GM21390 (cell line): ENCODE data around the gene TEX264.
"Not testable (repeated sequence)": the region's sequence is repeated elsewhere in the genome, so short reads cannot be mapped to it uniquely, and the experiment has no call there.

Experiments used
- ATAC-seq: cut with Tn5 transposase; IDR thresholded peaks from one replicate; pipeline ENCODE4 v1.9.1; 2021; ENCODE audit not compliant: unreplicated experiment

TEX264 gene

DNA sequence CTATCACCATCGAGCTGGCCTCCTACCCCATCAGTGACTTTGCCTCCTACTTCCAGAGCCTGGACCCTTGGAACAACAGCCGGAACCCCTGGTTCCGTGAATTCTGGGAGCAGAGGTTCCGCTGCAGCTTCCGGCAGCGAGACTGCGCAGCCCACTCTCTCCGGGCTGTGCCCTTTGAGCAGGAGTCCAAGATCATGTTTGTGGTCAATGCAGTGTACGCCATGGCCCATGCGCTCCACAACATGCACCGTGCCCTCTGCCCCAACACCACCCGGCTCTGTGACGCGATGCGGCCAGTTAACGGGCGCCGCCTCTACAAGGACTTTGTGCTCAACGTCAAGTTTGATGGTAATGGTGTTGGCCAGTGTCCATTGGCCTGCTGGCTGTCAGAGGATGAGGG is 41.9 kb downstream of the TEX264 start:
- no peak for ATAC-seq

DNA sequence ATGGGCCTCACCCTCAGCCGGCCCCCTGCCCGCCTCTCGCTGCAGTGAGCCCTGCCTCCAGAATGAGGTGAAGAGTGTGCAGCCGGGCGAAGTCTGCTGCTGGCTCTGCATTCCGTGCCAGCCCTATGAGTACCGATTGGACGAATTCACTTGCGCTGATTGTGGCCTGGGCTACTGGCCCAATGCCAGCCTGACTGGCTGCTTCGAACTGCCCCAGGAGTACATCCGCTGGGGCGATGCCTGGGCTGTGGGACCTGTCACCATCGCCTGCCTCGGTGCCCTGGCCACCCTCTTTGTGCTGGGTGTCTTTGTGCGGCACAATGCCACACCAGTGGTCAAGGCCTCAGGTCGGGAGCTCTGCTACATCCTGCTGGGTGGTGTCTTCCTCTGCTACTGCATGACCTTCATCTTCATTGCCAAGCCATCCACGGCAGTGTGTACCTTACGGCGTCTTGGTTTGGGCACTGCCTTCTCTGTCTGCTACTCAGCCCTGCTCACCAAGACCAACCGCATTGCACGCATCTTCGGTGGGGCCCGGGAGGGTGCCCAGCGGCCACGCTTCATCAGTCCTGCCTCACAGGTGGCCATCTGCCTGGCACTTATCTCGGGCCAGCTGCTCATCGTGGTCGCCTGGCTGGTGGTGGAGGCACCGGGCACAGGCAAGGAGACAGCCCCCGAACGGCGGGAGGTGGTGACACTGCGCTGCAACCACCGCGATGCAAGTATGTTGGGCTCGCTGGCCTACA is 44.4 kb downstream of the TEX264 start:
- ATAC-seq = no peak

DNA sequence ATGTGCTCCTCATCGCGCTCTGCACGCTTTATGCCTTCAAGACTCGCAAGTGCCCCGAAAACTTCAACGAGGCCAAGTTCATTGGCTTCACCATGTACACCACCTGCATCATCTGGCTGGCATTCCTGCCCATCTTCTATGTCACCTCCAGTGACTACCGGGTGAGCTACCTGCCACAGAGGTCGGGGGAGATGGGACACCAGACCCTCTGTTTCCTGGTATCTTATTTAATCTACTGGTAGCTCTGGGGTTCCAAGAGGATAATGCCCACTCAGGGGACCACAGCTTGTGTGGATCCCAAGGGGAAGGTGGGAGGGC is 44.9 kb downstream of the TEX264 start:
- no peak for ATAC-seq

DNA sequence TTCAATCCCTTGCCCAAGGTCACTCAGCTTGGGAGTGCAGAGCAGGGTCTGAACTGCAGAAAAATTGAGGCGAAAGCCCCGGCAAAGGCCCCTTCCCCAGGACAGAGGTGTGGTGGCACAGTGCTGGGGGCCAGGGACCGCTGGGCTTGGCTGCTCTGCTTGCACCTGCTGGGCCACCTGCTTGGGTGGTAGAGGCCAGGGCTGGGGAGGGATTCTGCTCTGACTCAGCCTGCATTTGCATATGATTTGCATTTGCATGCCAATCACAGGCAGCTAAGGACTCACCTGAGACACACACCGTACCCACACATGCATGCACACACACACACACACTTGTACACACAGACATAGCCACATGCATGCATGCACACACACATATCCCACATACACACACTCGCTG is 45.8 kb downstream of the TEX264 start:
- ATAC-seq = no peak

DNA sequence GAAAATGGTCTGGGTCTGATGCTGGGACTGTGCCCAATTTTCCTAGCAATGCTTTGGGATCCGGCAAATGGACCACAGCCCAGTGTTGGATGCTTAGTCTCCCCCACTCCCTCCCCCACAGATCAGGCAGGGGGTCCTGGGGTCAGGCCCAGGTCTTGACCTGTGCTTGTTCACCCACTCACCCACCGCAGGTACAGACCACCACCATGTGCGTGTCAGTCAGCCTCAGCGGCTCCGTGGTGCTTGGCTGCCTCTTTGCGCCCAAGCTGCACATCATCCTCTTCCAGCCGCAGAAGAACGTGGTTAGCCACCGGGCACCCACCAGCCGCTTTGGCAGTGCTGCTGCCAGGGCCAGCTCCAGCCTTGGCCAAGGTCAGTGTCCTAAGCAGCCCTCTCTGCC is 46.4 kb downstream of the TEX264 start:
- no peak for ATAC-seq

DNA sequence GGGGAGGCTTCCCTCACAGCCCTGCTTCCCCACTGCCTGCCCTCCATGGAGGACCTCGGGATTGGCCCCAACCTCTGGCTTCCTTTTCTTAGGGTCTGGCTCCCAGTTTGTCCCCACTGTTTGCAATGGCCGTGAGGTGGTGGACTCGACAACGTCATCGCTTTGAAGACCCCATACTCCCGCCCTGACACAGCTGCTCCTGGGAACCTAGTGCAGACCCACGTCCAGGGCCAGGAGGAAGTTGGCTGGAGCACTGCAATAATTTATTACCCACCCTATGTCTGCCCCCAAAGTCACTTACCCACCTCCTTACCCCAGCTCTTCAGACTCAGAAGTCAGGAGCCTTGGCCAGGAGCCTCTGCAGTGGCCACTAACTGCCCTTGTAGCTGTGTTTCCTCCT is 46.9 kb downstream of the TEX264 start:
- no peak for ATAC-seq

DNA sequence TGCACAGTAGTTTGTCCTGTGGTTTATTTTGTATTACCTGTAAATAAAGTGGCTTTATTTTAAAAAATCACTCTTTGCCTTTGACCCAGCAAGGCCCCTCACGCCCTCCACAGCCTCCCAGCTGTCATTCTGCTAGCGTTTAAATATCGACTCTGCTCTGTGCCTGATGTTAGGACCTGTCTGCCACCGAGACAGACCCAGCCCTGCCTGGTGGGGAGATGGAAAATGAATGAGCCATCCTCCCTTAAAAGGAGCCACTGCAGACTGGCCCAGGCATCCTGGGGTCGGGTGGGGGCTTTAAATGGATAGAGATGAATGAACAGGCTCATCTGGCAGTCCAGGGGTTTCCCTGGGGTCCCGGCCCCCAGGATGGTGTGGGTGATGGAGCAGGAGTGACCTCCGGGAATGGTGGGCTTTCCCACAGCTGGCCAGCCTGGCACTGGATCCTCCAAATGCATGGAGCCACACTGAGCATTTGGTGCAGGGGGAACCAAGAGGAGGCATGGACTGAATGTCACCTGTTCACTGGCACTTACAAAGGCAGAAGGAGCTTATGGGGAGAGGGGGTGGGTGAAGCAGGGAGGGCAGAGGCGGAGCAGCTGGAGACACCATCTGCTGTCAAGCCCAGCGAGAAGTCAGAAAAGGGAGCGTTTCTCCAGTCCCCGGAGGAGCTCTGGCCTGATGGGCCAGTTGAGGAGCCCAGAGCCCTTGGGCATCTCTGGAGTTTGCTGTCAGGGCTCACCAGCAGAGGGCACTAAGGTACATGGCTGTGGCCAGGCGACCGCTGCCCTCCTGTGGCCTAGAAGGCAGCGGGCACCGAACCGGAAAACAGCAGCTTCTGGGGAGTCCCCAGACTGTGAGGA is 47.7 kb downstream of the TEX264 start:
- no peak for ATAC-seq

DNA sequence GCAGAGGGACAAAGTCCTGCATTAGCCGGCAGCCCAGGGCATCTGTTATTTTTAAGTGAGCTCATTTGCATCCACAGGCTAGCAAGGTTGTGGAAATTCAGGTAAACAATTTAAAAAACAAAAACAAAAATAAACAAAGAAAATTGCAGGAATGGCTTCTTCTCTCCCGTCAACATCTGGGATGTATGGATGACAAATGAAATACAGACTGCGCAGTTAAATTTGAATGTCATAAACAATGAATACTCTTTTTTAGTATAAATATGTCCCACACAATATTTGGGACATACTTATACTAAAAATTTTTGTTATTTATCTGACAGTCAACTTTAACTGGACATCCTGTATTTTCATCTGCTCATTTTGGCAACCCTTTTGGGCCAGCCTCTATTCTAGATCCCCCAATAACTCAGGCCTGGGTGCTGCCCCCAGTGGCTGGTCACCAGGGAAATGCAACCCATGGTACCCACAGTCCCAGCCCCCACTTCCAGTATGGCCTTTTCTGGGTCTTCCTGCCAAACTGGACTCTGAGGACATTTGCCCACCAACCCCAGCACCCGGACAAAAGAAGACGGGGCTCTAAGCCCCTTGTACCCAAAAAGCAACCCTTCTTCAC is 48.5 kb downstream of the TEX264 start:
- no peak for ATAC-seq

DNA sequence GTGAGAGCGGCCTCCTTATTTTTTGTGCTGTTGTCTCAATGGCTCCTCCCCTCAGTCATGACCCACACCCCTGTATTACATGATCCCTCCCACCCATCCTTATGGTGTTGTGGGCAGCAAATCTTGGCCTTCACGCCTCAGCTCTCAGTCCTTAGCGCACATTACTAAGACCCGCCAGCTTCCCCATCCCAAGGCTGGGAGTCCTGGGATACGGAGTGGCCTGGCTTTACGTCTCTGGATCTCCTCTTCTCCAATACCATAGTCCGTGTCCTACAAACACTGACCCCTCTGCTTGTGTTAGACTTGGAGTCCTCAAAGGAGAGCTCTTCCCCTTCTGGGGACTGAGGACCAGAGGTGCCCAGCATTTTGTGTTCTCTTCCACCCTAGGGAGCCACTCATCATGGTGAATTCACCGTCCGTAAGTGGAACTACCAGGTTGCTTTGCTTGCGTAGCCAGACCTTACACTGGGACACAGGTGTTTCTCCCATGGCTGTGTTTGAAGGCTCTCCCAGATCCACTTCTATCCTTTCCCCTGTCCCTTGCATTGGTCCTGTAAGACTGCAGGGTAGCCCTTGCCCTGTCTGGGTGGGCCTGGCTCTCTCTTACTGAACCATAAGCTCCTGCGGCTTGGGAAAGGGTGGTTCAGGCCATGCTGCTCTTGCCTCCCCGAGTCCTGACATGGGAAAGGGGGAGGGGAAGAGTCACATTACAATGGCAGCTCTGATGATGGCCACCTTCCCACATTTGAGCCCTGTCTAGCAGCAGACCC is 49.4 kb downstream of the TEX264 start:
- ATAC-seq = no peak

DNA sequence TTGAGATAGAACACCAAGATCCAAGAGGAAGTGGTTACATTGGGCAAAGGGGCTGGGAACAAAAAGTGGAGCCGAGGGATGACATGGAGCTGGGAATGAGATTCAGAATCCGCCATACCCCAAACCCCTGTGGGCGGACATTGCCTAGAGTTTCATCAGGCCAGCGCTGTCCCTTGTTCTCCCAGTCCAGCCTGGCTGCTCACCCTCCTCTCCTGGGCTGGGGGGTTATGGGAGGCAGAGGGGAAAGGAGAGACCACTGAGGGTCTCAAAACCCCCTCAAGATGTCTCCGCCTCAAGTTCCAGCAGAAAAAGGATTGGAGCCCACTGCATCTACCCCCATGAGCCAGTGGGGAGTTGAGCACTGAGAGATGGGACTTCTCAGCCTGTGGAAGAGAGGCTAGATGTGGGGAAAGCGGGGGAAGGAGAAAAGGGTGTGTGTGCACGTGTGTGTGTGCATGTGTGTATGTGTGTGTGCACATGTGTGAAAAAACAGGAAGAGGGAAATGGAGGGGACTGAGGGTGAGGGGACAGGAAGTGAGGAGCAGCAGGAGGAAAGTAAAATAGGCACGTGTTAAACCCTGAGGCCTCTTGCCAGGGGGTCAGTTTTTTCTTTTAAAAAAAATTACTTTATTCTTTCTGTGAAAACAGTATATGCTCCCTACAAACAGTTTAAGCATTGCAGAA is 50.2 kb downstream of the TEX264 start:
- ATAC-seq = no peak

DNA sequence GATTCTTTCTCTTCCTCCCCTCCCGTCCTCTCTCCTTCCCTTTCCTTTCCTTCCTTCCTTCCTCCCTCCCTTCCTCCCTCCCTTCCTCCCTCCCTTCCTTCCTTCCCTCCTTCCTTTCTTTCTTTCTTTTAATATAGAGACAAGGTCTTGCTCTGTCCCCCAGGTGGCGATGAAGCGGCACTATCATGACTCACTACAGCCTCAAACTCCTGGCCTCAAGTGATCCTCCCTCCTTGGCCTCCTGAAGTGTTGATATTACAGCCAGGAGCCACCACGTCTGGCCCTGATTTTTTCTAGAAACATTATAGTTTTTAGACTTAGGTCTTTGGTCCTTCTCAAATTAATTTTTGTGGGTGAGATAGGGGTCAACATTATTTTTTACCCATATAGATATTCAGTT is 51.3 kb downstream of the TEX264 start:
- no peak for ATAC-seq

DNA sequence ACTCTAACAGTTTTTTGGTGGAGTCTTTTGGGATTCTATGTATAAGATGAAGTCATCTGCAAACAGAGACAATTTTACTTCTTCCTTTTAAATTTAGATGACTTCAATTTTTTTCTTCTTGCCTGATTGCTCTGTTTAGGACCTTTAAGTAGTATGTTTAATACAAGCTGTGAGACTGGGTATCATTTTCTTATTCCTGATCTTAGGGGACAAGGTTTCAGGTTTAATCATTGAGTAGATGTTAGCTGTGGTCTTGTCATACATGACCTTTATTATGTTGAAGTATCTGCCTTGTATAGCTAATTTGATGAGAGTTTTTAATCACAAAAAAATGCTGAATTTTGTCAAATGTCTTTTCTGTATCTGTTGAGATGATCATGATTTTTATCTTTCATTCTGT is 56.4 kb downstream of the TEX264 start:
- no peak for ATAC-seq

DNA sequence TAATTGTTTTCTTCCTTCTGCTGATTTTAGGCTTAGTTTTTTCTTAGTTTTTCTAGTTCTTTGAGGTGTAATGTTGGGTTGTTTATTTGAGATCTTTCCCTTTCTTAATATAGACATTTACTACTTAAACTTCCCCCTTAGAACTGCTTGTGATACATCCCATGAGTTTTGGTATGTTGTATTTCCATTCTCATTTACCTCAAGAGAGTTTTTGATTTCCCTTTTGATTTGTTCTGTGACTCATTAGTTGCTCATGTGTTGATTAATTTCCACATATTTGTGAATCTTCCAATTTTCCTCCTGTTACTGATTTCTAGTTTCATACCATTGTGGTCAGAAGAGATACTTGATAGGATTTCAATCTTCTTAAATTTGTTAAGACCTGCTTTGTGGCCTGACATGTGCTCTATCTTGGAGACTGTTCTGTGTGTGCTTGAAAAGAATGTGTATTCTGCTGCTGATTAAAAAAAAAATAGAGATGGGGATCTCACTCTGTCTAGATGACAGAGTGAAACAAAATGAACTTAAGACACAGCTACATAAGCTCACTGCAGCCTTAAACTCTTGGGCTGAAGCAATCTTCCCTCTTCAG is 58.1 kb downstream of the TEX264 start:
- no peak for ATAC-seq

DNA sequence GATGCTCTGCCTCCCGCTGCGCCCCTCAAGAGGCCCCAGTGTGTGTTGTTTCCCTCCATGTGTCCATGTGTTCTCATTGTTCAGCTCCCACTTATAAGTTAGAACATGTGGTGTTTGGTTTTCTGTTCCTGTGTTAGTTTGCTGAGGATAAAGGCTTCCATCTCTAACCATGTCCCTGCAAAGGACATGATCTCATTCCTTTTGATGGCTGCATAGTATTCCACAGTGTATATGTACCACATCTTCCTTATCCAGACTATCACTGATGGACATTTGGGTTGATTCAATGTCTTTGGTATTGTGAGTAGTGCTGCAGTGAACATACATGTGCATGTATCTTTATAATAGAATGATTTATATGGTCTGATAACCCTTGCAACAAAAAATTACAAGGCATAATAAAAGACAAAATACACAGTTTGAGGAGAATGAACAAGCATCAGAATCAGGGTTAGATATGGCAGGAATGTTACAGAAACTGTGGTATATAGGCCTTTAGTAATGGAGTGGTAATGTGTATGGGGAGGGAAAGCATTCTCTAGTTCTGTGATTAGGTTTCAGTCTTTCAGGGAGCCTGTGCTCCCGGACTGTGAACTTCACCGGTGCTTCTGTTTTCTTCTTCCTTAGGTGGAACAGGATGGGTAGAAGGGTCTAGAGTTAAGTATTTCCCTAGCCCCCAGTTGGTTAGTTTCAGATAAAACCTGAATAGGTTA is 63.0 kb downstream of the TEX264 start:
- no peak for ATAC-seq

DNA sequence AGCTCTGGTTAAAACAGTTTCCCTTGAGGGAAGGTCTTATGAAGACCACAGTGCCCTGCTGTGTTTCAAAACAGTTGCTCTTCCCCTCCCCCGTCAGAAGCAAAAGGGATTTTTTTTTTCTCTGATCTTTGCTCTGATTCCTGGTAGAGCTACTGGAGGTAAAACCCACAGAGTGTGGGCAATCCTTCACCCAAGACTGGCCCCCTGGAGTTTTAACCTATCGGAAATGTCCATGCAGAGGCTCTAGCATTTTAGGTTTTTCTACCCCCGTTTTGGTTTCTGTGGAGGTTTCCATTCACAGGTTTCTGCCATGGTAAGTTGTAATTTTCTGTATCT is 63.5 kb downstream of the TEX264 start:
- ATAC-seq = no peak

DNA sequence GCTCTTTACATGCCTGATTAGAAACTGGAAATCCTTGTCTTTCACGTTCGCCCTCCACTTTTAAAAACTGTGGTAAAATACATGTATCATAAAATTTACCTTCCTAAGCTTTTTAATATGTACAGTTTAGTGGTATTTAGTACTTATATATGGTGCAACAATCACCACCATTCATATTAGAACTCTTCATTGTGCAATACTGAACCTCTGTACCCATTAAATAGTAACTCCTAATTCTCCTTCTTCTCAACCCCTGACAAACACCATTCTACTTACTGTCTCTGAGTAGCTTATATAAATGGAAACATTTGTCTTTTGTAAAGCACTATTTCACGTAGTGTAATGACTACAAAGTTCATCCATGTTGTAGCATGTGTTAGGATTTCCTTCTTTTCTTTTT is 64.0 kb downstream of the TEX264 start:
- ATAC-seq = no peak

DNA sequence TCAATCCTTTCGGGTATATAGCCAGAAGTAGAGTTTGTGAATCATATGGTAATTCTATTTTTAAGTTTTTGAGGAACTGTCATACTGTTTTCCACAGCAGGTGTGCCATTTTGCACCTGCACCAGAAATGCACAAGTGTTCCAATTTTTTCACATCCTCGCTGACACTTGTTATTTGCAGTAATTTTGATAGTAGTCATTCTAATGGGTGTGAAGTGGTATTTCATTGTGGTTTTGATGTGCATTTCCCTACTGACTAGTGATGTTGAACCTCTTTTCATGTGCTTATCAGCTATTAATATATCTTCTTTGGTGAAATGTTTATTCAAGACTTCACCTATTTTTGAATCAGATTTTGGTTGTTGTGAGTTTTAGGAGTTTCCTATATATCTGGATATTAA is 64.9 kb downstream of the TEX264 start:
- no peak for ATAC-seq

DNA sequence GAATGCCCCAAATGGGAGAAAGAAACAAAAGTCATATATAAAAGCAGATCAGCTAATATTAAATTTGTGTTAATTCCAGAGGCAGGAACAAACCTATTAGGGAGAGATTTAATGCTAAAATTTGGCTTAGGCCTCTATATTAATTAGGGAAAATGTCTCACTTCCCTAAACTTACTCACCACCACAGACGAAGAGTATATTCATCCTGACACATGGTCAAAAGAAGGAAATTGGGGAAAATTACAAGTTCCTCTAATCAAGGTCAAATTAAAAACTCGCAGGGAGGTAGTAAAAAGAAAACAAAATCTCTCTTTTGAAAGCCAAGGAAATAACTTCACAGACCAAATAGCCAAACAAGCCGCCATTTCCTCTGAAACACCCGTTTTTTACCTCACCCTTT is 68.1 kb downstream of the TEX264 start:
- no peak for ATAC-seq

DNA sequence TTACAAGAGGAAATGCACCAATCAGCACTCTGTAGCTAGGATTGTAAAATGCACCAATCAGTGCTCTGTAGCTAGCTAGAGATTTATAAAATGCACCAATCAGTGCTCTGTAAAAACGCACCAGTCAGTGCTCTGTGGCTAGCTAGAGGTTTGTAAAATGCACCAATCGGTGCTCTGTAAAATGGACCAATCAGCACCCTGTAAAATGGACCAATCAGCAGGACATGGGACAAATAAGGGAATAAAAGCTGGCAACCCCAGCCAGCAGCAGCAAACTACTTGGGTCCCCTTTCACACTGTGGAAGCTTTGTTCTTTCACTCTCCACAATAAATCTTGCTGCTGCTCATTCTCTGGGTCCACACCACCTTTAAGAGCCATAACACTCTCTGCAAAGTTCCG is 71.3 kb downstream of the TEX264 start:
- not testable (repeated sequence) for ATAC-seq

DNA sequence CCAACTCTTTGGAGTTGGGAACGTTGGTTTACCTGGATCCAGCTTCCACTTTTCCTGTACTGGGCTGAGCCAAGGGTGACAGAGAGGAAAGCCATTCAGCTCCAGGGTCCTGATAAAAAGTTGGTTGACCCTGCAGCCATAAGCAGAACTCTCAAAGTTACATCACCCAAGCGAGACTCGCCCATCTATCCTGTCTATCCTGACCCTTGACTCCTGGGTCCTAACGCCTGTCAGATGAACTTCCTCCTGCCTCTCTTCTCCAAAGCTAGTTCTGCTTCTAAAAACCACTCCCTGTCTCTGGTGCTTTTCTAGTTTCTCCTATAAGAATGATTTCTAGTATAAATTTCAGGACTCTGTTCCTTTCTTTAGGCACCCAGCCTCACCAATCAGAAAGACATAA is 71.9 kb downstream of the TEX264 start:
- ATAC-seq = not testable (repeated sequence)
